A673 (cell line): ENCODE measurements around the gene SUN3.
"Not testable (repeated sequence)": the region's sequence is repeated elsewhere in the genome, so short reads cannot be mapped to it uniquely, and the experiment has no call there.

Source experiments
- CTCF ChIP-seq: fragments of 300-800, 200-600 bp; sonication (generic); conservative IDR thresholded peaks from 2 replicates; pipeline ENCODE4 v1.5.1; 2017; ENCODE audit warnings: low read depth, mild to moderate bottlenecking, antibody characterized with exemption, low read length, moderate library complexity, mixed read lengths
- EZH2 ChIP-seq: fragments of 200-600 bp; sonication (generic); IDR thresholded peaks from 2 replicates; pipeline ENCODE4 v1.6.1; 2017; ENCODE audit warnings: borderline replicate concordance, low read depth, mild to moderate bottlenecking, mixed read lengths, antibody characterized with exemption, low read length; ENCODE audit not compliant: poor library complexity, severe bottlenecking

- not testable (repeated sequence) for TF ChIP-seq CTCF, EZH2
These were observed 39.1 kb downstream of the SUN3 start for GRCh38 chr7:47989607-47990400.
